K562 (cell line): ENCODE data around the gene ASB15. TPM values are rescaled to one million over a fixed set of nuclear protein-coding genes. Genes with fewer than 3 reads are reported as not detected.

Experiments used
- ARID3A ChIP-seq: IDR thresholded peaks from 2 replicates; pipeline ENCODE4 v1.6.1; 2012; ENCODE audit warnings: low read depth, low read length, improper control_type of control experiment, borderline replicate concordance
- DACH1 ChIP-seq: fragments of 450-650 bp; IDR thresholded peaks from 2 replicates; pipeline ENCODE4 v1.6.1; 2018; ENCODE audit not compliant: partially characterized antibody
- KHSRP ChIP-seq: fragments of 450-650 bp; IDR thresholded peaks from 2 replicates; pipeline ENCODE4 v1.6.1; 2017
- MTA3 ChIP-seq: fragments of 450-650 bp; formaldehyde crosslinking; IDR thresholded peaks from 2 replicates; pipeline ENCODE4 v1.6.1; 2017; ENCODE audit warnings: mild to moderate bottlenecking, borderline replicate concordance
- NFRKB ChIP-seq: fragments of 450-650 bp; IDR thresholded peaks from 2 replicates; pipeline ENCODE4 v1.6.1; 2016; ENCODE audit warnings: low read depth
- PPARD ChIP-seq: fragments of 250-450 bp; sonication (Bioruptor Pico); IDR thresholded peaks from 2 replicates; pipeline ENCODE4 v1.8.0; 2022; ENCODE audit warnings: inconsistent platforms, mild to moderate bottlenecking, moderate library complexity
- PTTG1 ChIP-seq: fragments of 450-650 bp; IDR thresholded peaks from 2 replicates; pipeline ENCODE4 v1.6.1; 2016; ENCODE audit warnings: low read depth, mild to moderate bottlenecking, missing genetic modification characterization, missing compliant biosample characterization
- SMAD4 ChIP-seq: fragments of 250-450 bp; sonication (Bioruptor Pico); conservative IDR thresholded peaks from 2 replicates; pipeline ENCODE4 v1.8.0; 2021; ENCODE audit warnings: inconsistent platforms, mild to moderate bottlenecking, moderate library complexity
- TFAM ChIP-seq: fragments of 250-450 bp; sonication (Bioruptor Pico); conservative IDR thresholded peaks from 2 replicates; pipeline ENCODE4 v1.5.0; 2021; ENCODE audit warnings: mild to moderate bottlenecking, moderate library complexity
- TFAP4 ChIP-seq: sonication (generic); formaldehyde crosslinking; IDR thresholded peaks from 2 replicates; pipeline ENCODE4 v1.8.0; 2022; ENCODE audit warnings: missing genetic modification reagents, mild to moderate bottlenecking, moderate library complexity, borderline replicate concordance
- TOE1 ChIP-seq, 2 experiments: fragments of 450-650 bp in 1 of 2; sonication (generic) in 1 of 2; formaldehyde crosslinking in 1 of 2; IDR thresholded peaks; 2 replicates each; pipeline versions ENCODE4 v1.7.1 to v1.8.0; 2016 to 2022; ENCODE audit warnings: borderline replicate concordance in 2 of 2, mild to moderate bottlenecking in 2 of 2, antibody characterized with exemption in 1 of 2, inconsistent platforms in 1 of 2, low read depth in 1 of 2, missing genetic modification reagents in 1 of 2, moderate library complexity in 1 of 2
- ZBTB17 ChIP-seq: fragments of 450-650 bp; formaldehyde crosslinking; IDR thresholded peaks from 2 replicates; pipeline ENCODE4 v1.4.0; 2020; ENCODE audit warnings: mild to moderate bottlenecking
- ZC3H4 ChIP-seq: sonication (generic); formaldehyde crosslinking; IDR thresholded peaks from 2 replicates; pipeline ENCODE4 v1.9.0; 2021; ENCODE audit warnings: missing genetic modification reagents, borderline replicate concordance
- ZNF124 ChIP-seq: sonication (generic); formaldehyde crosslinking; IDR thresholded peaks from 2 replicates; pipeline ENCODE4 v1.8.1; 2022; ENCODE audit warnings: missing genetic modification reagents
- ZNF583 ChIP-seq: fragments of 250-450 bp; sonication (Bioruptor Pico); IDR thresholded peaks from 2 replicates; pipeline ENCODE4 v1.4.0; 2020
- ZNF696 ChIP-seq: fragments of 250-450 bp; sonication (Bioruptor Pico); conservative IDR thresholded peaks from 2 replicates; pipeline ENCODE4 v1.4.0; 2020; ENCODE audit warnings: mild to moderate bottlenecking, moderate library complexity
- ZNF75A ChIP-seq: fragments of 450-650 bp; formaldehyde crosslinking; IDR thresholded peaks from 2 replicates; pipeline ENCODE4 v1.4.0; 2020; ENCODE audit warnings: mild to moderate bottlenecking
- ZSCAN29 ChIP-seq: fragments of 450-650 bp; IDR thresholded peaks from 2 replicates; pipeline ENCODE4 v1.6.1; 2017
- polyA plus RNA-seq, 8 experiments: library from polyadenylated mRNA; depleted of rRNA in 4 of 8; stranded (reverse) in 5 of 8; unstranded in 3 of 8; fragments of >200 nt; fragmentation: Nextera tagmentation in 2 of 8; fragmentation: Illumina TruSeq in 1 of 8; extraction: Ambion mirVana in 2 of 8; extraction: Trizol in 1 of 8; gene quantifications; 2 replicates each; pipeline versions ENCODE4 v1.2.1 to v1.2.3, GENCODE V29; 2011 to 2014; ENCODE audit warnings: inconsistent platforms in 1 of 8, missing spikeins in 1 of 8
- total RNA-seq, 7 experiments: library from RNA; depleted of rRNA in 6 of 7; stranded (reverse); fragments of >200 nt in 6 of 7; fragmentation: Illumina TruSeq in 2 of 7; extraction: Trizol in 2 of 7; gene quantifications; 2 replicates each; pipeline versions ENCODE4 v1.2.1 to v1.2.3, GENCODE V29; 2011 to 2021; ENCODE audit warnings: low replicate concordance in 1 of 7
- TF ChIP-seq, protein P1 (sequence below): fragments of 250-450 bp; sonication (Bioruptor Pico); IDR thresholded peaks from 2 replicates; pipeline ENCODE4 v1.5.0; 2020; ENCODE audit warnings: mild to moderate bottlenecking
- TF ChIP-seq, protein P2 (sequence below): fragments of 250-450 bp; sonication (Bioruptor Pico); IDR thresholded peaks from 2 replicates; pipeline ENCODE4 v1.8.0; 2021; ENCODE audit warnings: moderate library complexity, mild to moderate bottlenecking, inconsistent platforms

Gene ASB15
- total and polyA plus RNA-seq, 9 of the 15 experiments (the other 6 are each of a cell fraction or from before 2014, with no cell fraction given), result 0.03 to 0.14 (median 0.04) TPM; not detected in 3

DNA sequence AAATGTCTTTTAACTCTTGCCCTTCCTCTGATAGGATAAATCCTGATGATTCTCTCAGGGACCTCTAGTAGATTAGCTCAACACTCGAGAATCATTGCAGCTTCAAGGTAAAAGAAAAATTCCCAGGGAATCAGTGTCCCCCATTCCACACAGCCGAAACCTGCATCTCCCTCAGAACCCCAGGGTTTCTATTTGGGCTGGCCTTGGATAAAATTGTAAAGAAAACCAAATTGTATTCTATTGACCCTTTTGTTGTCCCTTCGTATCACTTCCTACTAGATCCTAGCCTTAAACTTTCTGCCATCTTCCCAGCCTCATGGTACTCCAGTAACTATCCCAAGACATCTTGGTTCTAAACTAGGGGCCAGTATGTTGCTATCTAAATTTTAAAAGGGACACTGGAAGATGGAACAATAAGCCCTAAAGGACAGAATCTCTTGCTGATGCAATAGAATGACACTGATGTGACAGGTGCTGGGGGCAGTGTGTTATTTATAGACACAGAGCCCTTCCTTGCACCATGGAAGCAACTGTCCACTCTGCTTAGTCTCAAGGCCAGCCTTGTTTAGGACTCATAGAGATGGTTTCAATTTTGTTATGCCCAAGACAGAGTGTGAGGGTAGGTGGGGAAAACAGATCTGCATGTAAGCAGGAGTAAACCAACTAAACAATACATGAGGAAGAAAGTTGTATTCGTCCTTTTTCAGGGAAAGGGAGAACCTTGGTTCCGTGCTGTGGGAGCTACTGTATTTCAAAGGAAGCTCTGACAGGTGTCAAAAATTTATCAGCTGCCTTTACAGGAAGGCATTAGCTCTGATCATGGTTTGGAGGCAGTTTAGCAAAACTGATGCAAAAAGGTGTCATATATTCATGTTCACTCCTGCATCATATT is 7.6 kb downstream of the ASB15 start (continued):
- TF ChIP-seq ZC3H4 (no peak), NFRKB (peak; percentile 73; the same call in 1 of the 2 replicates), ZBTB17 (CRISPR knock-in tag) (no peak), TFAP4 (no peak), ZNF75A (CRISPR knock-in tag) (no peak), PPARD (CRISPR knock-in tag) (no peak), PTTG1 (tag) (peak; percentile 52; the same call in 1 of the 2 replicates), DACH1 (no peak), ARID3A (no peak), ZNF583 (CRISPR knock-in tag) (no peak), SMAD4 (CRISPR knock-in tag) (peak; percentile 86), ZSCAN29 (no peak), TFAM (CRISPR knock-in tag) (no peak), KHSRP (no peak; the same call in 1 of the 2 replicates), ZNF696 (CRISPR knock-in tag) (no peak), MTA3 (peak; percentile 73; the same call in 1 of the 2 replicates), TOE1 (IDR thresholded peaks at IDR 0.05; ENCODE audit: borderline replicate concordance) (0 out of 2 replicates have a peak, but pooled peaks have one; percentile 46), TOE1 (CRISPR knock-in tag; IDR thresholded peaks at IDR 0.05; ENCODE audit: borderline replicate concordance, low read depth) (no peak), ZNF124 (CRISPR knock-in tag) (no peak)
- TF ChIP-seq, protein P1, sequence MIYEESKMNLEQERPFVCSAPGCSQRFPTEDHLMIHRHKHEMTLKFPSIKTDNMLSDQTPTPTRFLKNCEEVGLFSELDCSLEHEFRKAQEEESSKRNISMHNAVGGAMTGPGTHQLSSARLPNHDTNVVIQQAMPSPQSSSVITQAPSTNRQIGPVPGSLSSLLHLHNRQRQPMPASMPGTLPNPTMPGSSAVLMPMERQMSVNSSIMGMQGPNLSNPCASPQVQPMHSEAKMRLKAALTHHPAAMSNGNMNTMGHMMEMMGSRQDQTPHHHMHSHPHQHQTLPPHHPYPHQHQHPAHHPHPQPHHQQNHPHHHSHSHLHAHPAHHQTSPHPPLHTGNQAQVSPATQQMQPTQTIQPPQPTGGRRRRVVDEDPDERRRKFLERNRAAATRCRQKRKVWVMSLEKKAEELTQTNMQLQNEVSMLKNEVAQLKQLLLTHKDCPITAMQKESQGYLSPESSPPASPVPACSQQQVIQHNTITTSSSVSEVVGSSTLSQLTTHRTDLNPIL (CRISPR knock-in tag), result peak; percentile 65; the same call in 1 of the 2 replicates
- TF ChIP-seq, protein P2, sequence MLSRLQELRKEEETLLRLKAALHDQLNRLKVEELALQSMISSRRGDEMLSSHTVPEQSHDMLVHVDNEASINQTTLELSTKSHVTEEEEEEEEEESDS, result no peak
